Activated CD4-positive, alpha-beta memory T cell treated with anti-CD3 and anti-CD28 coated beads for 36 hours (primary cell): ENCODE measurements around the gene LRRC73. TPM values are rescaled to one million over a fixed set of nuclear protein-coding genes. Genes with fewer than 3 reads are reported as not detected.
"Not testable (repeated sequence)": the region's sequence is repeated elsewhere in the genome, so short reads cannot be mapped to it uniquely, and the experiment has no call there.

Experiments used
- CTCF ChIA-PET: fragments of 350-600 bp; sonication (Branson Sonifier 250); formaldehyde crosslinking; loops from one replicate; lab custom pipeline; 2021; ENCODE audit warnings: antibody characterized with exemption, inconsistent platforms; lab: Charles Lee
- POLR2A ChIA-PET: fragments of 350-600 bp; sonication (Branson Sonifier 250); formaldehyde crosslinking; loops from one replicate; lab custom pipeline; 2021; ENCODE audit warnings: antibody characterized with exemption; lab: Charles Lee
- DNase-seq: peaks from one replicate; pipeline ENCODE4 v3.0.0-alpha.2; 2020
- H3K27ac Mint-ChIP-seq: one replicate; pipeline ENCODE4 v1.8.0; 2021; ENCODE audit warnings: mixed read lengths
- H3K27me3 Mint-ChIP-seq: one replicate; pipeline ENCODE4 v1.8.0; 2021; ENCODE audit warnings: mixed read lengths
- H3K36me3 Mint-ChIP-seq: one replicate; pipeline ENCODE4 v1.8.0; 2021; ENCODE audit warnings: mixed read lengths
- H3K4me1 Mint-ChIP-seq: one replicate; pipeline ENCODE4 v1.8.0; 2021; ENCODE audit warnings: low read depth, mixed read lengths
- H3K4me3 Mint-ChIP-seq: one replicate; pipeline ENCODE4 v1.8.0; 2021; ENCODE audit warnings: mild to moderate bottlenecking, mixed read lengths
- H3K9me3 Mint-ChIP-seq: one replicate; pipeline ENCODE4 v1.8.0; 2021; ENCODE audit warnings: mixed read lengths
- intact Hi-C: fragments of 100-400 bp; cut with micrococcal nuclease; formaldehyde crosslinking; loops from one replicate; pipeline ENCODE4 v1.15.1; 2023
- total RNA-seq, 2 experiments: library from RNA; stranded (reverse); gene quantifications; one replicate each; pipeline ENCODE4 v1.2.3, GENCODE V29; 2021

Gene LRRC73
- total RNA-seq, 2 experiments from 2014 or later = 0.12 TPM; not detected in 1

DNA sequence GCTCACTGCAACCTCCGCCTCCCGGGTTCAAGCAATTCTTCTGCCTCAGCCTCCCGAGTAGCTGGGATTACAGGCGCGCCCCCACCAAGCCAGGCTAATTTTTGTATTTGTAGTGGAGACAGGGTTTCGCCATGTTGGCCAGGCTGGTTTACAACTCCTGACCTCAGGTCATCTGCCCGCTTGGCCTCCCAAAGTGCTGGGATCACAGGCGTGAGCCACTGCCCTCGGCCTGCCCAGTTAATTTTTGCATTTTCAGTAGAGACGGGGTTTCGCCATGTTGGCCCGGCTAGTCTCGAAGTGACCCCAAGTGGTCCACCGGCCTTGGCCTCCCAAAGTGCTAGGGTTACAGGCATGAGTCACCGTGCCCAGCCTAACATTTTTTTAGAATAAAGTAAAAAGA lies 52.0 kb downstream of the LRRC73 start:
- H3K36me3 Mint-ChIP-seq, H3K9me3 Mint-ChIP-seq, POLR2A ChIA-PET, H3K4me3 Mint-ChIP-seq, intact Hi-C loops, H3K27ac Mint-ChIP-seq, H3K4me1 Mint-ChIP-seq, DNase-seq: not testable (repeated sequence)
- peaks cover 13% of the 10 kb centered on the region for H3K27me3 Mint-ChIP-seq
- CTCF ChIA-PET = interaction anchor here (6.6 kb wide), 1 partner anchor 49 kb away, joined by 65 read pairs; no protein-coding TSS in a partner anchor

DNA sequence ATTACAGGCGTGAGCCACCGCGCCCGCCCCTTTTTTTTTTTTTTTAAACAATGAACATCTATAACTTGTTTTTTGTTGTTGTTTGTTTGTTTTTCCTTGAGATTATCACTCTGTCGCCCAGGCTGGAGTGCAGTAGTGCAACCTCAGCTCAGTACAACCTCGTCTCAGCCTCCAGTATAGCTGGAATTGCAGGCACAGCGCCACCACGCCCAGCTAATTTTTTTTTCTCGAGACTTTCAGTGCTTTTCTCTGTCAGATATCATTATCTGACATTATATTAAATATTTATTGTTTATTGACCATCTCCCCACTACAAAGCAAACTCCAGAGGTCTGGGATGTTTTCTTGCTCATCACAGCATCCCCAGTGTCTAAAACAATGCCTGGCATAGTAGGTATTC lies 52.5 kb downstream of the LRRC73 start:
- peaks cover 8% of the 10 kb centered on the region for H3K4me1 Mint-ChIP-seq
- no peak for DNase-seq
- intact Hi-C loops = no loop called here
- ChIA-PET CTCF (interaction anchor here (0.6 to 6.6 kb wide), 2 partner anchors 50 to 52 kb away, joined by 3 to 65 read pairs; partner anchors contain the start of gene LRRC73), POLR2A (no interaction called here)
- no peaks in the 10 kb centered on the region for H3K36me3 Mint-ChIP-seq
- H3K9me3 Mint-ChIP-seq = no peaks in the 10 kb centered on the region
- H3K4me3 Mint-ChIP-seq = no peak overlapping the region
- H3K27me3 Mint-ChIP-seq = peaks cover 11% of the 10 kb centered on the region
- no peak overlapping the region for H3K27ac Mint-ChIP-seq

Other genes starting within 250 kb of the LRRC73 start
- gene SLC22A7, start 212.1 kb downstream of the LRRC73 start, total RNA-seq = not detected
- gene CRIP3, start 201.5 kb downstream of the LRRC73 start, total RNA-seq = 1 to 10 TPM; 2.0 to 2.9 TPM
- gene ZNF318, start 140.7 kb downstream of the LRRC73 start, total RNA-seq = 10 to 100 TPM; 12.1 to 12.7 TPM
- gene ABCC10, start 82.8 kb downstream of the LRRC73 start, total RNA-seq = 10 to 100 TPM; 27.2 to 31.9 TPM
- 1 to 10 TPM; 1.6 TPM for gene DLK2, start 54.8 kb downstream of the LRRC73 start, total RNA-seq
- gene TJAP1, start 32.8 kb downstream of the LRRC73 start, total RNA-seq = 10 to 100 TPM; 30.5 to 36.2 TPM
- 10 to 100 TPM; 38.3 to 39.3 TPM for gene YIPF3, start 6.6 kb upstream of the LRRC73 start, total RNA-seq
- gene POLR1C, start 6.7 kb upstream of the LRRC73 start, total RNA-seq = 10 to 100 TPM; 46.8 to 49.5 TPM
- 10 to 100 TPM; 83.7 to 97.9 TPM for gene XPO5, start 65.7 kb upstream of the LRRC73 start, total RNA-seq
- 10 to 100 TPM; 52.1 to 52.5 TPM for gene POLH, start 65.8 kb upstream of the LRRC73 start, total RNA-seq
- gene GTPBP2, start 118.9 kb upstream of the LRRC73 start, total RNA-seq = 10 to 100 TPM; 72.6 to 72.8 TPM
- gene MAD2L1BP, start 125.5 kb upstream of the LRRC73 start, total RNA-seq = 10 to 100 TPM; 29.1 to 31.6 TPM
- gene RSPH9, start 134.7 kb upstream of the LRRC73 start, total RNA-seq = not detected
- gene MRPS18A, start 177.4 kb upstream of the LRRC73 start, total RNA-seq = 10 to 100 TPM; 46.9 to 50.5 TPM